Panc1 (cell line): ENCODE results near the gene ADORA2A.

Source experiments
- CTCF ChIP-seq: fragments of 450-650 bp; IDR thresholded peaks from 2 replicates; pipeline ENCODE4 v1.5.1; 2017; ENCODE audit warnings: mild to moderate bottlenecking
- POLR2AphosphoS5 ChIP-seq: IDR thresholded peaks from 2 replicates; pipeline ENCODE4 v1.6.1; 2012; ENCODE audit warnings: mild to moderate bottlenecking, low read depth, low read length, moderate library complexity
- REST ChIP-seq, 2 experiments: IDR thresholded peaks; 2 replicates each; pipeline ENCODE4 v1.6.1; 2011 to 2012; ENCODE audit warnings: low read depth in 2 of 2, control low read depth in 1 of 2, low read length in 1 of 2, mild to moderate bottlenecking in 1 of 2, moderate library complexity in 1 of 2; ENCODE audit not compliant: insufficient read depth in 1 of 2
- SIN3A ChIP-seq: IDR thresholded peaks from 2 replicates; pipeline ENCODE4 v1.6.1; 2012; ENCODE audit warnings: low read depth, mild to moderate bottlenecking, low read length, moderate library complexity, borderline replicate concordance; ENCODE audit not compliant: insufficient read depth
- TCF7L2 ChIP-seq: IDR thresholded peaks from 2 replicates; pipeline ENCODE4 v1.6.1; 2011; ENCODE audit warnings: mild to moderate bottlenecking, low read depth, low read length, inconsistent platforms

- TF ChIP-seq REST (IDR thresholded peaks at IDR 0.05; ENCODE audit: insufficient read depth in 1 of 2, low read depth in 2 of 2, low read length in 1 of 2) (no peak), CTCF (no peak), TCF7L2 (no peak), POLR2AphosphoS5 (no peak), SIN3A (no peak)
These were observed 40.4 kb upstream of the ADORA2A start for GRCh38 chr22:24386937-24387471.
